NB4 (cell line): Measurements from ENCODE around the gene PDGFB.

ENCODE experiments used
- DNase-seq: peaks from one replicate; pipeline ENCODE4 v3.0.0; 2010; ENCODE audit warnings: low read depth
- H3K4me3 ChIP-seq: one replicate; pipeline ENCODE4 v1.5.1; 2011; ENCODE audit warnings: mild to moderate bottlenecking, low read depth, low read length, moderate library complexity
- MAX ChIP-seq: IDR thresholded peaks from 2 replicates; pipeline ENCODE4 v1.6.1; 2011; ENCODE audit warnings: low read depth, low read length
- MYC ChIP-seq: IDR thresholded peaks from 2 replicates; pipeline ENCODE4 v1.6.1; 2011; ENCODE audit warnings: low read depth, low read length
- POLR2A ChIP-seq: IDR thresholded peaks from 2 replicates; pipeline ENCODE4 v1.6.1; 2011; ENCODE audit warnings: mild to moderate bottlenecking; ENCODE audit not compliant: insufficient read length; ENCODE audit errors: extremely low read depth
- TF ChIP-seq, protein P1 (sequence below): IDR thresholded peaks from one replicate; pipeline ENCODE4 v1.5.1; 2012; ENCODE audit warnings: low read depth, low read length

Gene PDGFB

GRCh38 chr22:39242595-39243438 is 2.0 kb downstream of the PDGFB start:
- no peak overlapping the region for H3K4me3 ChIP-seq
- no peak for DNase-seq

DNA sequence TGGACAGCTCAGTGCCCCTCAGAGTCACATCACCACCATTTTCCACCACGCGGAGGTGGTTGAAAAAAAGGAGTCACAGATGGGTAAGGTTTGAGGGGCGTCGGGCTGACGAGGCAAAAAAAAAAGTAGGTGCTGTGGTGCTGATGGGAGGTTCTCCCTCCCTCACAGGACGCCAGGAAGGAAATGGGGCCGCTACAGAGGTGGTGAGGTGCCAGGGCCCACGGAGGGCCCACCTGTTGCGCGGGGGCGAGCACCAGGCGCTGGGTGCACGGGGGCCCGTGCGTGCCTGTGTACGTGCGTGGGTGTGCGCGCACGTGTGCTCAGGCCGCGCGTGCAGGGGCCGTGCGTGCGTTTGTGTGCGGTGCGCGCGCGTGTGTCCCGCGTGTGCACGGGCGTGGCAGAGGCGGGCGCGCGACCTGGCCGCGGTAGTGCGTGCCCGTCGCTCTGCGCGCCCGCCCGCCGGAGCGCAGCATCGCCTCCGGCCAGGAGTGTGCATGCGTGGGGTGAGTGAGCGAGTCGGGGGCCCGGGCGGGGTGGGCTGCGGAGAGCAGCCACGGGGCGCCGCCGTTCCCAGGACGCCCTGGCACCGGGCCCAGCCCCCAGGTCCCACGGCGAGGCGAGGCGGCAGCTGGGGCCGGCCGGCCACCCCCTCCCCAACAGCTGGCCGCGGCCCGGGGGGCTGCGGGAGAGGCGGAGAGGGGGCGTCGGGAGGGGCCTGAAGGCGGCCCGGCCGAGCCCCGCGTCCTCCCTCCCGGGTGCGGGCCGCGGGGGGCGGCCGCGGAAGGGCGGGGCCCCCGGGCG is 2.8 kb downstream of the PDGFB start:
- no peak for DNase-seq
- H3K4me3 ChIP-seq = no peak overlapping the region
- TF ChIP-seq POLR2A (no peak), MAX (no peak), MYC (no peak)
- TF ChIP-seq, protein P1, sequence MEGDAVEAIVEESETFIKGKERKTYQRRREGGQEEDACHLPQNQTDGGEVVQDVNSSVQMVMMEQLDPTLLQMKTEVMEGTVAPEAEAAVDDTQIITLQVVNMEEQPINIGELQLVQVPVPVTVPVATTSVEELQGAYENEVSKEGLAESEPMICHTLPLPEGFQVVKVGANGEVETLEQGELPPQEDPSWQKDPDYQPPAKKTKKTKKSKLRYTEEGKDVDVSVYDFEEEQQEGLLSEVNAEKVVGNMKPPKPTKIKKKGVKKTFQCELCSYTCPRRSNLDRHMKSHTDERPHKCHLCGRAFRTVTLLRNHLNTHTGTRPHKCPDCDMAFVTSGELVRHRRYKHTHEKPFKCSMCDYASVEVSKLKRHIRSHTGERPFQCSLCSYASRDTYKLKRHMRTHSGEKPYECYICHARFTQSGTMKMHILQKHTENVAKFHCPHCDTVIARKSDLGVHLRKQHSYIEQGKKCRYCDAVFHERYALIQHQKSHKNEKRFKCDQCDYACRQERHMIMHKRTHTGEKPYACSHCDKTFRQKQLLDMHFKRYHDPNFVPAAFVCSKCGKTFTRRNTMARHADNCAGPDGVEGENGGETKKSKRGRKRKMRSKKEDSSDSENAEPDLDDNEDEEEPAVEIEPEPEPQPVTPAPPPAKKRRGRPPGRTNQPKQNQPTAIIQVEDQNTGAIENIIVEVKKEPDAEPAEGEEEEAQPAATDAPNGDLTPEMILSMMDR = no peak

More at GRCh38 chr22:39242595-39243438, 2.0 kb downstream of the PDGFB start:
- TF ChIP-seq POLR2A (no peak), MAX (no peak), MYC (no peak)
- TF ChIP-seq, protein P1 = no peak

DNA sequence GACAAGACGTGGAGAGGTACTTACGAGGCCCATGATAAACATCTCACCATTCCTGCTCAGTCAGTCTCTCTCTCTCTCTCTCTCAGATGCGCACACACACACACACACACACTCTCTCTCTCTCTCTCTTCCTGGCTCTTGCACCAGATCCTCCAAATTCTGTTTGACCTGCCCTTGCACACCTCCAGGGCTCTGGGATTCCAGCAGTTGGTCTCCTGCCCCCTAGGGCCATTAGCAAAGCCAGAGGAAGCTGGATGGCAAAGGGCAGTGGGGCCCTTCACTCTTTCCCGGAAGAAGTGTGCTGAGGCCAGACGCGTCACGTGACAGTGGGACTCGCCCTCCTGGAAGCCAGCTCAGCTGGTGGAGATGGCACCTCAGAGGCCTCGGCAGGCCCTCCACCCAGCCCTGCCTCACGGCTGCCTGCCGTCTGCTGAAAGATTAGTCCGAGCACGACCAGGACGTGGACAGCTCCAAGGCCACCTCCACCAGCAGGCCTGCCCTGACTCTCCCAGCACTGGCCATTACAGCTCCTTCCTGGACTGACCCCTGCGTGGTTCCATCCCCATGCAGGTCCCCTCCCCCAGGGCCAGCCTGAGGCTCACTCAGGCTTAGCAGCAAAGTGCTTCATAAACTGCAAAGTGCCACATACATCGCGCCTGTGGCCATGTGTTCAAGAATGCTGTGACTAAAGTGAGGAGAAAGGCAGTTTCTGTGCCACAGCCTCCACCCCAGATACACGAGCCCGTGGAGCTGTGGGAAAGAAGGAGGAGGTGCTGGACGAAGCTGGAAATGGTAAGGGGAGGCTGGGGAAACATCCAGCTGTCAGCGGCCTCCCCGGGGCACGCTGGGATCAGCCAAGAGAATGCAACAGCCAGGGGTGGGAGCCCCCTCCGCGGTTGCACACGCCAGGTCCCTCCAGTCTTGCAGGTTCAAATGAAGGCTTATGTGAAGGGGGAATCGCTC is 3.7 kb downstream of the PDGFB start:
- TF ChIP-seq MAX (no peak), POLR2A (no peak)
- TF ChIP-seq, protein P1 = no peak
- no peak for DNase-seq
- no peak overlapping the region for H3K4me3 ChIP-seq

- DNase-seq = no peak
- TF ChIP-seq MAX = no peak
- TF ChIP-seq, protein P1 = no peak
- TF ChIP-seq POLR2A = no peak
- no peak for TF ChIP-seq MYC
- H3K4me3 ChIP-seq = no peak overlapping the region
Observed at GRCh38 chr22:39239561-39240423, 5.0 kb downstream of the PDGFB start.
